PC-3 (cell line): ENCODE data around the gene CLEC18C. TPM values are rescaled to one million over a fixed set of nuclear protein-coding genes. Genes with fewer than 3 reads are reported as not detected.
"Not testable (repeated sequence)": the region's sequence is repeated elsewhere in the genome, so short reads cannot be mapped to it uniquely, and the experiment has no call there.

Source experiments
- ATAC-seq: fragments of 200-7000 bp; cut with Tn5 transposase; 2 replicates; pipeline ENCODE4 v1.9.1; 2020; ENCODE audit warnings: mild to moderate bottlenecking, moderate library complexity
- BruUV-seq: library from RNA; stranded (reverse); fragments of 400-500 nt; replicated peaks from 2 replicates; lab custom pipeline; 2021; lab: Mats Ljungman, UMichigan
- CTCF ChIA-PET: fragments of 300-600 bp; sonication (Branson Sonifier 250); formaldehyde crosslinking; loops from one replicate; lab custom pipeline; 2022; ENCODE audit warnings: antibody characterized with exemption; lab: Charles Lee
- POLR2A ChIA-PET: fragments of 300-600 bp; sonication (Branson Sonifier 250); formaldehyde crosslinking; loops from one replicate; lab custom pipeline; 2022; ENCODE audit warnings: antibody characterized with exemption; ENCODE audit not compliant: unreplicated experiment; lab: Charles Lee
- DNase-seq: peaks from one replicate; pipeline ENCODE4 v3.0.0-alpha.2; 2015
- H2AFZ ChIP-seq: fragments of 300-600 bp; sonication (generic); 2 replicates; pipeline ENCODE4 v1.6.0; 2016; ENCODE audit warnings: antibody characterized with exemption, low read length
- H3F3A ChIP-seq: fragments of 300-600 bp; sonication (generic); one replicate; pipeline ENCODE4 v1.6.0; 2017; ENCODE audit warnings: antibody characterized with exemption, low read length, control low read depth, mild to moderate bottlenecking; ENCODE audit not compliant: unreplicated experiment
- H3K27ac ChIP-seq: fragments of 300-600 bp; sonication (generic); 2 replicates; pipeline ENCODE4 v1.5.1; 2016; ENCODE audit warnings: mild to moderate bottlenecking, low read length
- H3K27me3 ChIP-seq: fragments of 300-600 bp; sonication (generic); 2 replicates; pipeline ENCODE4 v1.6.1; 2016; ENCODE audit warnings: low read length, mixed read lengths
- H3K36me3 ChIP-seq: fragments of 300-600 bp; sonication (generic); 2 replicates; pipeline ENCODE4 v1.6.1; 2016; ENCODE audit warnings: low read depth, mixed run types, low read length, mixed read lengths
- H3K4me1 ChIP-seq: fragments of 300-600 bp; sonication (generic); 2 replicates; pipeline ENCODE4 v1.5.1; 2016; ENCODE audit warnings: low read length; ENCODE audit not compliant: insufficient read depth
- H3K4me2 ChIP-seq: fragments of 300-600 bp; sonication (generic); 2 replicates; pipeline ENCODE4 v1.6.0; 2016; ENCODE audit warnings: low read length
- H3K4me3 ChIP-seq: fragments of 300-600 bp; sonication (generic); 2 replicates; pipeline ENCODE4 v1.5.1; 2016; ENCODE audit warnings: mild to moderate bottlenecking, low read length, mixed read lengths
- H3K79me2 ChIP-seq: fragments of 300-600 bp; sonication (generic); 2 replicates; pipeline ENCODE4 v1.6.1; 2017; ENCODE audit warnings: low read length, mixed read lengths
- H3K9ac ChIP-seq: fragments of 300-600 bp; sonication (generic); 2 replicates; pipeline ENCODE4 v1.6.0; 2016; ENCODE audit warnings: mild to moderate bottlenecking, low read length
- H3K9me2 ChIP-seq: fragments of 300-600 bp; sonication (generic); replicated peaks from 2 replicates; pipeline ENCODE4 v1.6.1; 2016; ENCODE audit warnings: mixed run types, low read length, mixed read lengths
- H3K9me3 ChIP-seq: fragments of 300-600 bp; sonication (generic); 2 replicates; pipeline ENCODE4 v1.6.1; 2016; ENCODE audit warnings: low read length, mixed read lengths
- H4K20me1 ChIP-seq: fragments of 300-600 bp; sonication (generic); 2 replicates; pipeline ENCODE4 v1.6.1; 2016; ENCODE audit warnings: low read length, mixed read lengths
- intact Hi-C: fragments of 100-400 bp; cut with micrococcal nuclease; formaldehyde crosslinking; loops from 2 replicates; pipeline ENCODE4 v1.9.0; 2023
- total RNA-seq: library from RNA; depleted of rRNA; stranded (reverse); fragments of >200 nt; gene quantifications from 2 replicates; pipeline ENCODE4 v1.2.3, GENCODE V29; 2014

Gene CLEC18C
- total RNA-seq, 1 experiment from 2014 or later, result 0.18 TPM

GRCh38 chr16:70197611-70198010, 24.0 kb downstream of the CLEC18C start:
- H3K27ac ChIP-seq, CTCF ChIA-PET, POLR2A ChIA-PET, H3K27me3 ChIP-seq, H3K4me1 ChIP-seq, H4K20me1 ChIP-seq, H3K4me2 ChIP-seq, H3K4me3 ChIP-seq, H3F3A ChIP-seq, ATAC-seq, DNase-seq, H3K79me2 ChIP-seq, H2AFZ ChIP-seq, BruUV-seq, H3K9me3 ChIP-seq, H3K9ac ChIP-seq, intact Hi-C loops, H3K36me3 ChIP-seq, H3K9me2 ChIP-seq: not testable (repeated sequence)

- H3K9me2 ChIP-seq, CTCF ChIA-PET, H3K27me3 ChIP-seq, ATAC-seq, H2AFZ ChIP-seq, H3K4me1 ChIP-seq, H3K27ac ChIP-seq, BruUV-seq, H3K4me3 ChIP-seq, H3K4me2 ChIP-seq, DNase-seq, intact Hi-C loops, H4K20me1 ChIP-seq, POLR2A ChIA-PET, H3K79me2 ChIP-seq, H3K36me3 ChIP-seq, H3K9ac ChIP-seq, H3F3A ChIP-seq, H3K9me3 ChIP-seq: not testable (repeated sequence)
These were observed 24.6 kb downstream of the CLEC18C start for GRCh38 chr16:70198230-70198629.

- CTCF ChIA-PET, BruUV-seq, H4K20me1 ChIP-seq, H3K9me2 ChIP-seq, H3K27ac ChIP-seq, DNase-seq, ATAC-seq, H3K79me2 ChIP-seq, H3K4me1 ChIP-seq, H2AFZ ChIP-seq, H3K9ac ChIP-seq, H3K27me3 ChIP-seq, intact Hi-C loops, POLR2A ChIA-PET, H3K4me2 ChIP-seq, H3F3A ChIP-seq, H3K9me3 ChIP-seq, H3K4me3 ChIP-seq, H3K36me3 ChIP-seq: not testable (repeated sequence)
These were observed 25.1 kb downstream of the CLEC18C start for GRCh38 chr16:70198666-70199065.

DNA sequence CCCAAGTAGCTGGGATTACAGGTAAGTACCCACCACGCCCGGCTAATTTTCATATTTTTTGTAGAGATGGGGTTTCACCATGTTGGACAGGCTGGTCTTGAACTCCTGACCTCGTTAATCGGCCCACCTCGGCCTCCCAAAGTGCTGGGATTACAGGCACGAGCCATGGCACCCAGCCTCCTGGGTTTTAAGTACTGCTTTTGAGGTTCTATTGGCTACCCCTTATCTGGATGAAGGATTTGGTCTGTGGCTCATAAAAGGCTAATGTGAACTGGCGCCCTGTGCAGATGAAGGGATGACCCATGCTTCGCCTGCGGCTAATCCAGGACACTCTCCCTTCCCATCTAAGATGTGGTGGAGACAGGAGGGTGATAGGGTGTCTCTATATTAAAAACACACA, 25.6 kb downstream of the CLEC18C start:
- H3K4me2 ChIP-seq, ATAC-seq, H3K9me3 ChIP-seq, H2AFZ ChIP-seq, H3K4me3 ChIP-seq, H3K36me3 ChIP-seq, H3F3A ChIP-seq, CTCF ChIA-PET, H3K4me1 ChIP-seq, H3K27me3 ChIP-seq, POLR2A ChIA-PET, H3K27ac ChIP-seq, H3K9ac ChIP-seq, DNase-seq, H4K20me1 ChIP-seq, BruUV-seq, intact Hi-C loops, H3K9me2 ChIP-seq, H3K79me2 ChIP-seq: not testable (repeated sequence)

GRCh38 chr16:70200063-70200462, 26.5 kb downstream of the CLEC18C start:
- H3K79me2 ChIP-seq, H3K9me3 ChIP-seq, H3K4me3 ChIP-seq, H3K4me2 ChIP-seq, ATAC-seq, POLR2A ChIA-PET, H3K36me3 ChIP-seq, BruUV-seq, H3K9ac ChIP-seq, H4K20me1 ChIP-seq, H2AFZ ChIP-seq, H3K27ac ChIP-seq, CTCF ChIA-PET, intact Hi-C loops, H3F3A ChIP-seq, H3K9me2 ChIP-seq, DNase-seq, H3K27me3 ChIP-seq, H3K4me1 ChIP-seq: not testable (repeated sequence)

DNA sequence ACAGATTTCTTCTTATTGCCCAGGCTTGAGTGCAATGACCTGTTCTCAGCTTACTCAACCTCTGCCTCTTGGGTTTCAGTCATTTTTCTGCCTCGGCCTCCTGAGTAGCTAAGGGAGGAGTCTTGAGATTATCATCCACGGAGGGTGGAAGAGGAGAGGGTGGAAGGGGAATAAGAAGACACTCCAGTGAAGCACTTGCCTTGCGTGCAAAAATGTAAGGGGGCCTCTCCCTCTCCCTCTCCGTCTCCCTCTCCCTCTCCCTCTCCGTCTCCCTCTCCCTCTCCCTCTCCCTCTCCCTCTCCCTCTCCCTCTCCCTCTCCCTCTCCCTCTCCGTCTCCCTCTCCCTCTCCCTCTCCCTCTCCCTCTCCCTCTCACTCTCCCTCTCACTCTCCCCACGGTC, 29.9 kb downstream of the CLEC18C start:
- H3K9ac ChIP-seq, H3K9me3 ChIP-seq, H3K27me3 ChIP-seq, H3K4me3 ChIP-seq, H3F3A ChIP-seq, H3K4me2 ChIP-seq, H3K9me2 ChIP-seq, H4K20me1 ChIP-seq, H3K36me3 ChIP-seq, CTCF ChIA-PET, H3K4me1 ChIP-seq, DNase-seq, intact Hi-C loops, H2AFZ ChIP-seq, POLR2A ChIA-PET, ATAC-seq, BruUV-seq, H3K27ac ChIP-seq, H3K79me2 ChIP-seq: not testable (repeated sequence)

GRCh38 chr16:70204010-70204409, 30.4 kb downstream of the CLEC18C start:
- CTCF ChIA-PET, H3K9ac ChIP-seq, H3K4me1 ChIP-seq, H3K79me2 ChIP-seq, H3K9me2 ChIP-seq, DNase-seq, BruUV-seq, H2AFZ ChIP-seq, intact Hi-C loops, H3K4me2 ChIP-seq, H3K36me3 ChIP-seq, H4K20me1 ChIP-seq, ATAC-seq, H3K27ac ChIP-seq, H3K9me3 ChIP-seq, H3K4me3 ChIP-seq, POLR2A ChIA-PET, H3K27me3 ChIP-seq, H3F3A ChIP-seq: not testable (repeated sequence)
